Mesodermal cell (in vitro differentiated cells): ENCODE results near the gene SLC25A46.
A peak's percentile ranks its signal among the peaks of the same experiment; 100 is the strongest.
"Not testable (repeated sequence)": the region's sequence is repeated elsewhere in the genome, so short reads cannot be mapped to it uniquely, and the experiment has no call there.

Source experiments
- H3K27ac ChIP-seq: 2 replicates; pipeline ENCODE4 v1.7.0; 2013; ENCODE audit warnings: mild to moderate bottlenecking, low read depth, low read length, moderate library complexity; ENCODE audit not compliant: severe bottlenecking
- H3K36me3 ChIP-seq: 2 replicates; pipeline ENCODE4 v1.7.1; 2013; ENCODE audit warnings: mild to moderate bottlenecking, low read length, moderate library complexity; ENCODE audit not compliant: control insufficient read depth, insufficient read depth
- H3K4me1 ChIP-seq: one replicate; pipeline ENCODE4 v1.7.1; 2013; ENCODE audit warnings: mild to moderate bottlenecking, low read length; ENCODE audit not compliant: insufficient read depth, control insufficient read depth, poor library complexity, severe bottlenecking
- H3K4me3 ChIP-seq: 2 replicates; pipeline ENCODE4 v1.7.0; 2013; ENCODE audit warnings: low read length, control low read depth, mild to moderate bottlenecking; ENCODE audit not compliant: insufficient read depth, poor library complexity, severe bottlenecking; ENCODE audit errors: extremely low read depth
- H3K9me3 ChIP-seq: 2 replicates; pipeline ENCODE4 v1.7.1; 2013; ENCODE audit warnings: mild to moderate bottlenecking, low read length, moderate library complexity; ENCODE audit not compliant: control insufficient read depth
- WGBS, 2 experiments: methylation state at CpG; one replicate each; pipeline ENCODE4 v1.1.5; 2013; ENCODE audit warnings: missing lambda C conversion rate in 2 of 2; ENCODE audit not compliant: insufficient coverage in 2 of 2; 5-methylcytosine and 5-hydroxymethylcytosine counted together

SLC25A46 gene

DNA sequence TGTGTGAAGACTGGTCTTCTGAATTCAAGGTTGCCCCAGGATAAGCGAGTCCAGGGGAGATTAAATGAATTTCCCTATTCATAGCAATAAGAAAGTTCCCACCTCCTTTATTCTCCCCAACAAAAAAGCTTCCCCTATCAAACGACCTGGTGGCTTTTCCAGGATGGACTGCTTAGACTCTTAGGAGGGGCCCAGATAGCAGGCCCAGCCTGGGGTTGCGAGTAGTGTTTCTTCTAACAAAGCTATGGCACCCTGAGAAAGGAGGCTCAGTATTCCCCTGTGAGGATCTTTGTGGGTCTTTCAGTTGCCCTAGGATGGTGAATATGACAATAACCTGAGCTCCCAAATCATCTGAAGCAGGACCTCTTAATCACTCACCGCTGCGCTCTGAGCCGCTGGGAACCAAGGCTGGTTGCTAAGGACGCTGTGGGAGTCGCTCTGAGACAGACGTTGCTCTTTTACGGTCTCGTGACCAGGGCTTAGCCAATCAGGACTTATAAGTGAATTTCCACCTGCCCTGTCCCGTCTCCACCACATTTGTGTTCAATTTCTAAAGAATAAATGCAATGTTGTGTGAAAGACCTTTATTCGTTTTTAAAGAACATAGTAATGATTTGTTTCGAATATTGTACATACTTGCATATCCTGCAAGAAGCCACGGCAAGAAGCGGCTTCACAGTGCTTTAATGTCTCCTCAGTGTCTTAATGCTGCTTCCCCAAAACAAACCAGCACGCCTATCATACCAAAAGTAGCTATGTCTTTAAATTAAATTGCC lies 12.4 kb upstream of the SLC25A46 start, which contains the start of gene TMEM232:
Gene TMEM232 (minus strand): TSS at position 423 of the 776 bp plus-strand sequence. CDS start 59,319 bp downstream, outside the sequence.
- no peaks in the 10 kb centered on the region for H3K36me3 ChIP-seq
- WGBS, 2 experiments = 76 to 81% methylated on average over 12 to 13 of the region's 17 CpGs
- H3K9me3 ChIP-seq = no peaks in the 10 kb centered on the region
- H3K27ac ChIP-seq = no peak within 1 kb of the TSS
- H3K4me1 ChIP-seq = no peaks in the 10 kb centered on the region
- no peak within 1 kb of the TSS for H3K4me3 ChIP-seq

DNA sequence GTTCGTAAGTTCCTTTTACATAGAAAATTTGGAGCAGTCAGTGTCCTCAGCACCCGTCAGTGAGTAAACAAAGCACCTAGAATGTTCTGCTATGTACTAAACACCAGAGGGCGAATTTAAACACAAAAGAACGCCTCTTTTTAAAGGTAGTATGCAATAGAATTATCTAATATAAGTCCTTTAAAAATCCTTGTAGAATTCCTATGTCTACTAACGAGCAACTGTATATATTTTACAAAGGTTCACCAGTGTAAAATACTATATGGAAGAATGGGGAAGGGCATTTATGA lies 11.8 kb upstream of the SLC25A46 start:
- no peaks in the 10 kb centered on the region for H3K9me3 ChIP-seq
- no peak overlapping the region for H3K4me3 ChIP-seq
- H3K36me3 ChIP-seq = no peaks in the 10 kb centered on the region
- H3K27ac ChIP-seq = no peak overlapping the region
- 89 to 100% methylated on average over 2 of the region's 5 CpGs for WGBS, 2 experiments
- H3K4me1 ChIP-seq = no peaks in the 10 kb centered on the region

DNA sequence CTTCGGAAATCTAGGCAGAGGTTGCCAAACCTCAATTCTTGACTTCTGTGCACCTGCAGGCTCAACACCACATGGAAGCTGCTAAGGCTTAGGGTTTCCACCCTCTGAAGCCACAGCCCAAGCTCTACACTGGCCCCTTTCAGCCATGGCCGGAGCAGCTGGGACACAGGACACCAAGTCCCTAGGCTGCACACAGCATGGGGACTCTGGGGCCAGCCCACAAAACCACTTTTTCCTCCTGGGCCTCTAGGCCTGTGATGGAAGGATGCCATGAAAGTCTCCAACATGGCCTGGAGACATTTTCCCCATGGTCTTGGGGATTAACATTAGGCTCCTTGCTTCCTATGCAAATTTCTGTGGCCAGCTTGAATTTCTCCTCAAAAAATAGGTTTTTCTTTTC lies 7.3 kb upstream of the SLC25A46 start:
- H3K4me1 ChIP-seq, H3K4me3 ChIP-seq, H3K36me3 ChIP-seq, H3K27ac ChIP-seq, H3K9me3 ChIP-seq: not testable (repeated sequence)
- WGBS, 2 experiments = 100% methylated on average over 1 of the region's 2 CpGs

DNA sequence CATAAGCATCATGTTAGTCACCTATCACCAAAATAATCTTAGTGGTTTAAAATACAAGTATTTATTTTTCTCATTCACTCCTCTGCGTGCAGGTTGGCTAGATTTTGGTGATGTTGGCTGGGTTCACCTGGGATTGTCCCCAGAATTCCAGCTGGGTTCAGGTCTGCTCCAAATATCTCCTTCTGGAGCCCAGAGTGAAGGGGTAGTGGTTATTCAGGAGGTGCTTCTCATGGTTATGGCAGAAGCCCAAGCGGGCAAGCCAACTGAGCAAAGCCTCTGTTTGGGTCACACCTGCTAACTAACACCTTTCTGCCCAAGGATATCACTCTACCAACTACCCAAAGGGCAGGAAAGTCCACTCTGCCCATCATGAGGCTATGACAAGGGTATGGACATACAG lies 4.7 kb upstream of the SLC25A46 start:
- no peaks in the 10 kb centered on the region for H3K36me3 ChIP-seq
- H3K27ac ChIP-seq = no peak overlapping the region
- no peaks in the 10 kb centered on the region for H3K9me3 ChIP-seq
- H3K4me3 ChIP-seq = no peak overlapping the region
- H3K4me1 ChIP-seq = no peaks in the 10 kb centered on the region
- WGBS, 2 experiments = no CpG with 5 or more reads among the region's 2 CpGs

DNA sequence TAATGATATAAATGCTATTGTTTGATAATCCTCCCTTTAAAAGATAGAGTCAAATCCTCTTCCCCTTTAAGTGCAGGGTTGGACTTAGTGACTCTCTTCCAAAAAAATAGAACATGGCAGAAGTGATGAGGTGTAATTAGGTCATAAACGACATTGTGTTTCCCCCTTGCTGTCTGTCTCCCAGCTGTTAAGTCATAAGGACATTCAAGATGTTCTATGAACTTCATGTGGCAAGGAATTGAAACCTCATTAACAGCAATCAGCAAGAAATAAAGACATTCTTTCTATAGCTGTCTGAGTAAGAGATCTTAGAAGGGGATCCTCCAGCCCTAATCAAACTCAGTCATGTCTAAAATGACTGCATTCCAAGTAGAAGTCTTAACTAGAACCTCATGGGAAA lies 3.3 kb upstream of the SLC25A46 start:
- H3K9me3 ChIP-seq = no peaks in the 10 kb centered on the region
- H3K27ac ChIP-seq = no peak overlapping the region
- no peaks in the 10 kb centered on the region for H3K36me3 ChIP-seq
- WGBS, 2 experiments = 100% methylated on average over 1 of the region's 1 CpG; no CpG with 5 or more reads in 1 of the 2 experiments
- H3K4me1 ChIP-seq = no peaks in the 10 kb centered on the region
- H3K4me3 ChIP-seq = no peak overlapping the region

DNA sequence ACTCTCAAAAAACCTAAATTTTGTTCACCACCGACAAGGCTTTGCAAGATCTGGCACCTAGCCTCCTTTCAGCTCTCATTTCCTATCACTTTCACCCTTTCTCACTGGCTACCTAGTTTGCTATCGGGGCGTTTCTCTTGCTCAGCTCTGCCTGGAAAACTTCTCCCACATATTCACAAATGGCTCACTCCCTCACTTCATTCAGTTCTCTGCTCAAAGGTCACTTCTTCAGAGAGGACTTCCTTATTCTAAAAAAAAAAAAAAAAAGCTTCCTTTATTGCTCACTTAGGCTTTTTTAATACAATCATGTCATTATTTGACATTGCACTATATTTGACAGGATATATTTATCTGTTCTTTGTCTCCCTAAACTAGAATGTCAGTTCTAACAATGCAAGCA lies 2.1 kb upstream of the SLC25A46 start:
- H3K4me3 ChIP-seq = no peak overlapping the region
- WGBS, 2 experiments = 87 to 88% methylated on average over 3 of the region's 3 CpGs
- H3K9me3 ChIP-seq = no peaks in the 10 kb centered on the region
- no peaks in the 10 kb centered on the region for H3K4me1 ChIP-seq
- H3K27ac ChIP-seq = no peak overlapping the region
- no peaks in the 10 kb centered on the region for H3K36me3 ChIP-seq

DNA sequence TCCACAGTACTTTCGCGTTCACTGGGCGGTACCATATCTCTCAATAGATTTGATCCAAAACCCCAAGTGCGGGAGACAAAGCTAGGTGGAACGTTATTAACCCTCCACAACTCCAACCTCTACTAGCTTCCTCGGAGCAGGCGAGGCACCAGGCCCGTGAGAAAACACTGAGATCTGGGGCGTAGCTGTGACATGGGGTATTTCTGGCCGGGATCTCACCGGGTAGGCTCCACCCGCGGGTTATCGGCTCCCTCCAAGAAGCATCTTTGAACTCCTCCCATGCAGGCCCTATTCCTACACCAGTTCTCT lies 350 bp upstream of the SLC25A46 start:
- H3K4me3 ChIP-seq = peak overlapping the region; percentile 81
- no peaks in the 10 kb centered on the region for H3K9me3 ChIP-seq
- H3K4me1 ChIP-seq = no peaks in the 10 kb centered on the region
- 4 to 5% methylated on average over 5 to 11 of the region's 14 CpGs for WGBS, 2 experiments
- peak overlapping the region; percentile 43 for H3K27ac ChIP-seq
- no peaks in the 10 kb centered on the region for H3K36me3 ChIP-seq

DNA sequence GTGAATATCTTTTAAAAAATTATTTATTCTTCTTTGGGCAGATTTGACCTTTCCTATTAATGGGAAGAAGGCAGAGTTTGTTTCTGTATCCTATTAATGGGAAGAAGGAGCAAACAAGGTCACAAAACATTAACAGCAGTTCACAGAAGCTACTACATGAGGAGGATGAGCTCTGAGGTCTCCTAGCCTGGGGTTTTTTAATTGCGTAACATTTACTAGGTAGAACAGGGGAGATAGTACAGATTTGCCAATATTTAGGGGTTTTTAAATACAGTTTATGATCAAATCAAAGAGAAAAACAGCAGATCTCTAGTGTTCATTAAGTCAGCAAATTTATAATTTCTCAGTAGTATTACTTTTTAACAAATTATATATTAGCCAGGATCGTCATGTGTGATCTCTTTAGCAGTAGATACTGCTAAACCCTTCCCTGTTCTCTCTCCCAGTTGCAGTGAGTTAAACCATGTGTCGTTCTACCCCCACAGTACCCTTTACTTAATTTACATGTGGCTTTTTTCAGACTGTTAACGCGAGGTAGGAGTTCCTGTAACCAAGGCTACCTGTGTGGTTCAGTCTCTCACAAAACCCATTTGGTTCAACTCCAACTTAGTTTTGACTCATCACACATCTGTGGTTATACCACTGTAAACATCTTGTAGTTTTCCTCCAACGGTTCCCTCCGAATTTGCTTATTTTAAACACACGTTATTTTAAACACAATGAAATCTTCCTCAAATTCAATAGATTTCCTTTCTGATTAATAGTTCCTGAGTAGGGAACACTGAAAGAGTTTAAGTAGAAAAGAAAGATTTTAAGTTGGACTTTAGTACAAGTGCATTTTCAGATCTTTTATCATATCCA lies 13.3 kb downstream of the SLC25A46 start:
- Histone ChIP-seq H3K4me1 (no peaks in the 10 kb centered on the region), H3K9me3 (no peaks in the 10 kb centered on the region), H3K4me3 (no peak overlapping the region), H3K27ac (no peak overlapping the region), H3K36me3 (peaks cover 11% of the 10 kb centered on the region)
- 83 to 86% methylated on average over 4 to 6 of the region's 8 CpGs for WGBS, 2 experiments

DNA sequence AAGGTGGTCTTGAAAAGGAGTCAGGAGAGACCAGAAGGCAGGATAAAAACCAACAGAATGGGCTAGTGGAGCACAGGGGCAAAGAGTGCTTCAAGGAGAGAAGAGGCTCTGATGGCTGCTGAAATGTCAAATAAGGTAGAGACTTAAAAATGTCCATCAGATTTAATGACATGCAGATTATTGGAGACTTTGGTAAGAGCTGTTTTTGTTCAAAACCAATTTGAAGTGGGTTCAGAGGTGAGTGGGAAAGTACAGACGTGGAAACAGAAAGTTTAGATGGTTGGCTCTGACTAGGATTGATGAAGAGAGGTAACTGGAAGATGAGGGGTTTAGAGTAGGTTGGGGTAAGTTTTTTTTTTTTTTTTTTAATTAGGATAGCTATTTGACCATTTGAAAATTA lies 14.1 kb downstream of the SLC25A46 start:
- Histone ChIP-seq H3K36me3 (peaks cover 14% of the 10 kb centered on the region), H3K27ac (no peak overlapping the region), H3K4me1 (no peaks in the 10 kb centered on the region), H3K9me3 (no peaks in the 10 kb centered on the region), H3K4me3 (no peak overlapping the region)
- 100% methylated on average over 1 of the region's 1 CpG for WGBS, 2 experiments

DNA sequence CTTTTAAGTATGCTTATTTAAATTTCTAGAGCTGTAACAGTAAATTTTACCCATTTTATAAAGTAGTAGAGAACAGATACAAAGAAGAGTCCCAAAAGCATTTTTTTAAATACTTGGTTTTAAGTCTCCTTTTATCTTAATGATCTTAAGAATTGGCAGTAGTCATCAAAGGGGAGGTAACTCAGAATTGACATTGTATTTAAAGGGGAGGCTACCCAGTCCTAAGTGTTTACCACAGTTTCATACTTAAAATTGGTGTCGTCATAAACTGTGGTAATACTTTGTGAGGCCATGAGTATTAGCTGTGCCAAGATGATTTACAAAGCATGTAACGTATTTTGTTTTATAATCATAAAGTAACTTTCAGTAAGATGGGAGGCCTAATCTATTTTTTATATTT lies 14.8 kb downstream of the SLC25A46 start:
- H3K27ac ChIP-seq = no peak overlapping the region
- H3K9me3 ChIP-seq = no peaks in the 10 kb centered on the region
- 100% methylated on average over 1 of the region's 2 CpGs; no CpG with 5 or more reads in 1 of the 2 experiments for WGBS, 2 experiments
- H3K4me1 ChIP-seq = no peaks in the 10 kb centered on the region
- peaks cover 9% of the 10 kb centered on the region for H3K36me3 ChIP-seq
- H3K4me3 ChIP-seq = no peak overlapping the region

DNA sequence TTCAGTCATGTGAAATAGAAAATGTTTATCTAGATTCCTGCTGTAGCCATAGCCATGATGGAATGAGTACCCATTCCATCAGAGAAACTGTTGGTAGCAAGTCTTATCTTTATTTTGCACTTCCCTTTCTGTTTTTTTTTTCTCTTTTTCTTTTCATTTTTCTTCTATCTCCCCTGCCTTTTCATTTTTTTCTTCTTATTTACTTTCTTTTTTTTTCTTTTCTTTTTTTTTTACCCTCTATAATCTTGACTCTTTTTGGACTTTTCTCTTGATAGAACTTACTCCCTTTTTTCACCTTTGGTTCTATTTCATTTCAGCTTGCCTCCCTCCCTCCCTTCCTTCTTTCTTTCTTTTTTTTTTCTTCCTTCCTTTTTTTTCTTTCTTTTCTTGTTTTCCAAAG lies 15.4 kb downstream of the SLC25A46 start:
- no peaks in the 10 kb centered on the region for H3K9me3 ChIP-seq
- H3K27ac ChIP-seq = no peak overlapping the region
- H3K4me1 ChIP-seq = no peaks in the 10 kb centered on the region
- H3K4me3 ChIP-seq = no peak overlapping the region
- peaks cover 8% of the 10 kb centered on the region for H3K36me3 ChIP-seq
